Mammary microvascular endothelial cell (primary cell): Measurements from ENCODE around the gene PARD6G. TPM values are rescaled to one million over a fixed set of nuclear protein-coding genes. Genes with fewer than 3 reads are reported as not detected.

ENCODE experiments used
- total RNA-seq: library from RNA; depleted of rRNA; stranded (reverse); fragments of >200 nt; gene quantifications from 2 replicates; pipeline ENCODE4 v1.2.3, GENCODE V29; 2015

PARD6G gene, protein sequence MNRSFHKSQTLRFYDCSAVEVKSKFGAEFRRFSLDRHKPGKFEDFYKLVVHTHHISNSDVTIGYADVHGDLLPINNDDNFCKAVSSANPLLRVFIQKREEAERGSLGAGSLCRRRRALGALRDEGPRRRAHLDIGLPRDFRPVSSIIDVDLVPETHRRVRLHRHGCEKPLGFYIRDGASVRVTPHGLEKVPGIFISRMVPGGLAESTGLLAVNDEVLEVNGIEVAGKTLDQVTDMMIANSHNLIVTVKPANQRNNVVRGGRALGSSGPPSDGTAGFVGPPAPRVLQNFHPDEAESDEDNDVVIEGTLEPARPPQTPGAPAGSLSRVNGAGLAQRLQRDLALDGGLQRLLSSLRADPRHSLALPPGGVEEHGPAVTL
- 1.1 and 1.9 TPM in 2 replicates for total RNA-seq

DNA sequence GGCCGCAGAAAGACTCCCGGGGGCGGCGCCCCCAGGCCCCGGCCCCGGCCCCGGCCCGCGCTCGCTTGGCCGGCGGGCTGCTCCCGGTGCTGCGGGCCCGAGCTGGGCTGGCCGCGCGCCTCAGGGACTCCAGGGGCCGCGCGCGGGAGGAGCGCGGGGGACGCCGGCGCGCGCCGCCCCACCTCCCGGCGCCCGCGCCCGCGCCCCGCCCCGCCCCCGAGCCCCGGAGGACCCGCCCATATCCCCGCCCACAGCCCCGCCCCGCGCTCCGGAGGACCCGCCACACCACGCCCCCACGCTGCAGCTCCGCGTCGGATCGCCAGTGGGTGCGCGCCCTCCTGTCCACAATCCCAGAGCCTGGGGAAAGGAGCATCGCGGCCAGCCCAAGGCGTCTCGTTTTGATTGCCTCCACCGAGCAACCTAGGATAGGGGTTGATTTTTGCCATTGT, at the start of gene PARD6G:
PARD6G (minus strand) TSS at position 122 of the 449 bp plus-strand sequence. CDS start 166 bp downstream, outside the sequence.

DNA sequence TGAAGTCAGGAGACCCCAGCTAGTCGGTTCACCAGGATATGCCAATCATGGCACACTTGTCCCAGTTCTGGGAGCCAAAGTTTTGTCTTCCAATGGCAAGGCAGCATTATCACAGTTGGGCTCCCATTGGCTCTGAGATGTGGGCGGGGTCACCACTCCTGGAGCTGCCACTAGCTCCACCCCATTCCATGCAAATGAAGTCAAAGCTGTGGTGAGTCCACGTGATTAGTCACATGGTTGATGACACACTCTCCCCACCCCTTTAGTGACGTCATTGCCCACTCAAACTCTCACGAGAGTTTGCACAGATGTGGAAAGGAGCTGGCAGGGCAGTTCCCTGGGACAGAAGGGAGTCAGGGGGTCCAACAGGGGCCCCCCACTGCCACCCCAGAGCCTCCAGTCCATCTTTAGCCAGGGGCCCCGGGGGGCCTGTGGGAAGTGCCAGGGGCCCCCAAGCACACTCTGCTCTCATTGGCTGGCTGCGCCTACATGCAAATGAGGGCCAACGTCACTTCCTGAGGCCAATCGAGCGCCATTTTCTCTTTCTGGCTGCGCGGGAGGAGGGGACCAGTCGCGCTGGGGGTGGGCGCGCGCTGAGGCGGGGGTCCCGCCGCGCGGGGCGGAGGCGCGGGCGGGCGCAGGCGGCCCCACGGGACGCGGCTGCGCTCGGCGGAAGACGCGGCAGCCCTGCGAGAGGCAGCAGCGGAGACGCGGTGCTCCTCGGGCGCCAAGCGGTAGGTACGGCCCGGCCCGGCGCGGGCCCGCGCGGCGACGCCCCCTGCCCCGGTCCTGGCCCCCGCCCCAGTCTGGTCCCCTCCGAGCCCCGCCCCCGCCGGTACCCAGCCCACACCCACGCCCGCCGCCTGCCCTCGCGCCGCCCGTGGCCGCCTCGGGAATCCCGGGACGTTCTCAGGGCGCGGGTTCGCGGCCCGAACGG, 138.3 kb downstream of the PARD6G start, which contains the start of gene ADNP2:
ADNP2 (plus strand) TSS at position 524 of the 937 bp plus-strand sequence. CDS start 8,281 bp downstream, outside the sequence.

Other genes with a start within 250 kb of the PARD6G start
- gene RBFA, start 213.1 kb downstream of the PARD6G start, total RNA-seq, result 37.7 and 45.3 TPM in 2 replicates
- gene ADNP2, start 138.3 kb downstream of the PARD6G start, total RNA-seq, result 12.2 and 12.8 TPM in 2 replicates